GM18526 (cell line): ENCODE measurements around the gene SLC12A7.

ENCODE experiments used
- POLR2A ChIP-seq: IDR thresholded peaks from 3 replicates; pipeline ENCODE4 v1.6.1; 2011; ENCODE audit not compliant: insufficient read length; ENCODE audit errors: extremely low read depth

Gene SLC12A7

DNA sequence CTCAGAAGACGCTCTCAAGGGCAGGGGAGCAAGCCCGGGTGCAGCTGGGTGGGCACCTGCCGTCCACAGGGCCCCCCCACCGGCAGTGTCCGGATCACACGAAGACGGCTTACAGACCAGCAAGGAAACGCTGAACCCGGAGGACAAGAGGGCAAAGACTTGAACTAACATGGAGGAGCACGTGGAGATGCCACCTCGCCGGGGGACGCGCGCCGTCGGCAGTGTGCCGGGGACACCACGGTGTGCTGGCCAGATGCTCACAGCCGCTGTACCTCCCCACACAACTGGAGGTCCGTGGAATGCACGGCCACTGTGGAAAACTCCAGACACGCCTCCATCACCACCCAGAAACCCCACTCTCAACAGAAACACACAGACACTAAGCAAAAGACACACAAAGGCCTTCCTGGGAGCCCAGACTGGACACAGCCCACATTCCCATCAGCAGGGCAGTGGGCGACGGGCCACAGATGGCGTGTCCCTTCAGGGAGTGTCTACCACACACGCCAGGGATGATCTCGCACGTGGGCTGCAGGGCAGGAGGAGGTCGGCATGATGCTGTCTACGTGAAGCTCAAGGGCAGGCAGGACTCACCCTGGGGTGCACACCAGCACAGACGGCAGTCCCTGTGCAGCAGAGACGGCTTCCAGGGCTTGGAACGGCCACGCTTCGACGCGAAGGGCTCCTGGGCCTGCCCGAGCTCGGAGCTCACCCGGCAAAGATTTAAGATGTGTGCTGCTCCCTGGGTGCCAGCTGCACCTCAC is 8.6 kb upstream of the SLC12A7 start:
- no peak for TF ChIP-seq POLR2A

DNA sequence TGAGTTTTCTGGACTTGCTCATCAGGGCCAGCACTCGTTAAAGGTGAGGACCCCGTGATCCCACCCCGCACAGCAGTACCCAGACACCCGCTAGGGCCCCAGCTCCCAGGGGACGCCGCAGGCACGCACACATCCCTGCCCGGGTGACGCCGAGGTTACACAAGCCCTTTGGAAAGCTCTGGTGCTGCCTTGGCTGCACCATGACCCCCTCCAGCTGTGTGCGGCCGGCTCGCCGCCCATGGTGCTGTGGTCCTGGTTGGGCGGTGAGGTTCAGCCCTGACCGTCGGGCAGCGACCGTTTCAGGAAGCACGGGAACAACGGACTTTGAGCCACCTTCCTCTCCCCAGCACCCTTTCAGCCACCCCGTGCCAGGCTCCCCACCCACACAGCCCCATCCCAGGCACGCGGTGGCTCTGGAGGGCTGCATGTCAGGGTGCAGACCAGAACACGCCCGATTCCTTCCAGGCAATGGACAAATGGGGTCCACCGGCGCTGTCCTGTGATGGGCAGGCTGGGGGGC is 7.5 kb upstream of the SLC12A7 start:
- TF ChIP-seq POLR2A, result no peak

DNA sequence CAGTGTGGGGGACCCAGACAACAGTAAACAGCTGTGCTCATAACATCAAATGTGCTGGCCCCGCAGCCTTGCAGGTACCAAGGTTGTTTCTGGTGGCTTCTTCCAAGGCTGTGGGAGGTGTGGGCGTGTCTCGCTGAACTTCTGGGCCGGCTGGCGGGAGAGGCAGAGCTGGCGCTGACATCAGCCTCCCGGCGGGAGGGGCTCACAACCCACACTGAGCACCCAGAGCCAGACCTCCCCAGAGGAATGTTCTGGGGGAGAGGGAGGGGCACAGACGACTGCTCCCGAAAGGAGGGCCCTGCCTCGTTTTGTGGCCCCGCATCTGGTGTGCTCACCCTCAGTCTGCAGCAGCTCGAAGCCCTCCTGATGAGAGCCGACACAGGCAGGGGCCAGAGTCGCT is 6.9 kb upstream of the SLC12A7 start:
- no peak for TF ChIP-seq POLR2A

DNA sequence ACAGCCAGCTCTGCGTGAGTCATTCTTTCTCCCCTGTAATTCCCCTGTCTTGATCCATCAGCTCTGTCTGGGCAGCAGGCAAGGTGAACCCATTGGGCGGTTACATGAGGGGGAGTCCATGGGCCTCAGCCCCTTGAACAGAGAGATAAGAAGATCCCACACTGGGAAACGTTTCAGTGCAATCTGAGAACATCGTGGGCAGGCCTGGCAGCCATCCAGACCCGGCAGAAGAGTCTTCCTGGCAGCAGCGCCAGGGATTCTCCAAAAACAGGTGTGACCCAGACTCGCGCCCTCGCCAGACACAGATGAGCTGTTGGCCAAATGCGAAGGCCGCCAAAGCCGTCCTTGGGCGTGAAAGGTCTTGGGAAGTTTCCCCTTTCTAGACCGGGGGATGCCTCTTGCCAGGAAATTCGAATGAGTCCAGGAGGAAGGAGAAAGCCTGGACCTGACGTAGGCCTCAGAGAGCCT is 6.4 kb upstream of the SLC12A7 start:
- no peak for TF ChIP-seq POLR2A

DNA sequence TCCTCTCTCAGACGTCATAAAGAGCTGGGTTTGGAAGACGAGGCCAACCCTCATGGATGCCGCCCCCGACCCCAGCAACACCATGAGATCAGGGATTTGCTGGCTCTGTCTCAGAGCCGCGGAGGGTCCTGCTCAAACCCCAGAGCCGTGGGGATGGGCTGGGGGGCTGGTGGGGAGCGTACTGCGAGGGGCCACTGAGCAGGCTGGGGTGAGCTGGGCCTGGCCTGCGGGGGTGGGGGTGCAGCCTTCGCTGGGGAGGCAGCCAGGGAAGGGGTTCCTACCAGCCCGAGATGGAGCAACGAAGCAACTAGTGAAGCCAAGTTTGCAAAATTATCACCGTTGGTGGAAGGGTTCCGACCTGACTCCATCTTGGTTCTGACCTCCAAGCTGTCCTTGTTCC is 5.1 kb upstream of the SLC12A7 start:
- no peak for TF ChIP-seq POLR2A

DNA sequence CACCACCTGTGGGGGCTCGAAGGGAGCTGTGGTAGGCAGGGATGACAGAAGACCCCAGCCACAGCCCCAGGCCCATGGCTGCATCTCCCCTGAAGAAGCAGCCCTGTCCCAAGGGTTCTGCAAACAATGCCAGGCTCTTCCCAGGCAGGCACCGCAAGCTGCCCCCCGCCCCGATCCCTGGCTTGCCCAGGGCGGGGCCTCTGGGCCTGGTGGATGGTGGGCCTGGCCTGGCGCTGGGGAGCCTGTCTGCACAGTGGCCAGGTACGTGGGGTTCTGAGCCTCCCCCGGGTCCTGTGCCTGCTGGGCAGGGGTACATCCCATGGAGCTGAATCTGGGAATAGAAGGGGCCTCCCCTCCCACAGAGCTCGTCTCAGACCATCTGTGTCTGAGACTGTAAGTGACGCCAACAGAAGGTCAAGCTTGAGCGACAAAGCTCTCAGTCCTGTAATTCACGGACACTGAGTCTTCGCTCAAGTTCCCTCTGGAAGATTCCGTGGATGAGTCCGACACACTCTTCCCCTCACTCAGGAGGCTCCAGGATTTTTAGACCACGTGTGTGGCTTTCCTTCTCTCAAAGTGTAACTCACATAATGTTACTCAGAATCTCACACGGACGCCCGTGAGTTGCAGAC is 4.4 kb upstream of the SLC12A7 start:
- no peak for TF ChIP-seq POLR2A

DNA sequence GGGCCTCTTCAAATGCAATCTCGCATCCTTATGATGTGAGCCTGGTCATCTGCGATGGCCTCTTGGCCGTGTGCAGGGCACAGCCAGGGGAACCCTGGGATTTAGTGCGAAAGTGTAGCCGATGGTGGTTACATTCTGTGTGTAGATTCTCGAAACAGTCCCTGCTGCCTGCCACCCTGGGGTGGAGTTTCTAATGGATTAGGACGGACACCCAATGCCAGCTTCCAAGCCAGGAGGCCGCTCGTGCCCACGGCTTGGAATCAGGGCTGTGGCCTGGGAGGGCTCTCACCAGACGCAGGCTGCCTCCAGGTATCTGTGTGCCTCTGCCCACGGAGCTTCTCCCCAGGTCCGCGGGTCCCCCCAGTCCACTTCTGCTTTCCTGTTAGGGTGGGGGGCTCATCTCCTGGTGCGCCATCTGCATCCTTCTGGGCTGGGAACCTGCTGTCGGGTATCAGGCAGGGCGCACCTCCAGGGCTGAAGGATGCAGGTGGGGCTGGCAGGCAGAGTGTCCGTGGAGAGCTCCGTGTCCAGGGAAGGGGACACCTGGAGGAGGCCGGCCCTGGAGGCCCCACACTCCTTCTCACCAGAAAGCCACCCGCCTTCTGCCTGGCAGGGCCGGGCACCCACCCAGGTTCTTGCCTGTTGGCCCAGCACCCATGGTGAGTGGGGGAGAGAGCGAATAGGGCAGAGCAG is 3.4 kb upstream of the SLC12A7 start:
- no peak for TF ChIP-seq POLR2A

DNA sequence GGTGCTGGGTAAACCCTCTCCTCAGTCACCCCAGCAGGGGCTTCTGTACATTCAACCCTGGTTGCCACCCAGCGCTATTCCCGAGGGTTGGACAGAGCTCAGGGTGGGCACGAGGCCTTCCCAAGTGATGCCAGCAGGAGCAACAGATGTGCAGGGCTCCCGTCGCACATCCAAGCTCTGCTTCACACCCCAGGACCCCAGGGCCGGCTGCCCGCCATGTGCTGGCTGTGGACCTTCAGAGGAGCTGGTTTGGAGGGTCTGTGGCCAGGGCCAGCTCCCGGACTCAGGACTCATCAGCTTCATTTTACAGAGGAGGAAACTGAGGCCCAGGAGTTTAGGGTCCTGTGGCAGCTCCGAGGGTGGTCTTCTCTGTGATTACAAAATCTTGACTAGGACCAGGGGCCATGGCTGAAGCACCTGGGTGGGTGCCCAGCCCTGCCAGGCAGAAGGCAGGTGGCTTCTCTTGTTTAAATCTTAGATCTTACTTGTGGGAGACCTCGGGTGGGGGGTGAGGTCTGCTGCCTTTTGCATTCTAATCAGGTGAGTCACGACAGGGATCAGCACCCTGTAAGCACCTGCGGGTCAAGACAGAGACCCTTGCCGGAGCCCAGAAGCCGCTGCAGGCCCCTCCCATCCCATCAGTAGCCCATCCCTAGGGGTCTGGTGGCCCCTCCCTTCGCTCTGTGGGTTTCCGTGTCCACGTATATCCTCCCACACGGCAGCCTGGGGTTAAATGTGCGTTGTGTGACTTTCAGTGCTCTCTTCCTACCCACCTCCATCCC is 2.1 kb upstream of the SLC12A7 start:
- TF ChIP-seq POLR2A, result no peak

DNA sequence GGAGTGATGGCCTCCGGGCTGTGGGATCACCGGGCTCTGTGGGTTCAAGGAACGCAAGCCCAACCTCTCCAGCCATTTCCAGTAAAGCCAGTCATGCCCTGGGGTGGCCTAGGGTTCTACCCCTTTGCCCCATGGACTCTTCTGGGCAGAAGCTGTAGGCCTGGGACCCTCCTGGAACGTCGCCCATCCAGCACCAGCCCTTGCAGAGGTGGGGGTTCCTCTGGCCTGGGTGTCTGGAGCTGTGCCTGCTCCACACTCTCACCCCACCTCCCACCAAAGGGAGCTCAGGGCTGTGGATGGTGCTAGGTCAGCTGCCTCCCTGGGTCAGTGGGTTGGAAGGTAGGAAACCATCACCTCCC is 1.4 kb upstream of the SLC12A7 start:
- no peak for TF ChIP-seq POLR2A

DNA sequence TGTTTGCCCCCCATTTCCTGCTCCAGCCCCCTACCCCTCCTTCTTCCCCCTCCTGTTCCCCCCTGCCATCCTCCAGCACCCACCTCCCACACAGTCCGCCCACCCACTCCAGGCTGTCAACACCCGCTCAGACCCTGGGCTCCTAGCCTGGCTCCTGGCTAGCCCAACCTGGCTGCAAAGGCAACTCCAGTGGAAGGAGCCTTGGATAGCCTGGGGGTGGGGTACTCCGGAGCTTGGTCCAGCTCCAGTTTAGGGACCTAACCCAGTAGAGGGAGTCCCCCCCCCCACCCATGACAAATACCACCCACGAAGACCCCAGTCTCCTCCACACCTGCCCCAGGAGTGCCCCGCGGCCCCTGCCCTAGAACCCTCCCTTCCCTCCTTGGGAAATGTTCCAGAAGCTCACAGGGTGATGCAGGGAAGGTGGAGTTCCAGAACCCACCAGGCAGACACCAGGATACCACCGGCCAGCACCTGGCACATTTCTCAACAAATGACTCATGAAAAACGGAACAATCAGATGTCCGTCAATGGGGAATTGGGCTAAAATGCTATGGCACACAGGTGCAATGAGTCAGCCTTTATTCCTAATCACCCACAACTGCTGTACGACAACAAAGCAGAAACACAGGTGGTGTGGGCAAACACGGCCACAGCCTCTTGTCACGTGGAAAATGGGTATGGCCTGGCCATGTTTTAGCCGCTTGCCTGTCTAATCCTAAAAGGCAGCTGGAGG is 901 bp upstream of the SLC12A7 start:
- no peak for TF ChIP-seq POLR2A

DNA sequence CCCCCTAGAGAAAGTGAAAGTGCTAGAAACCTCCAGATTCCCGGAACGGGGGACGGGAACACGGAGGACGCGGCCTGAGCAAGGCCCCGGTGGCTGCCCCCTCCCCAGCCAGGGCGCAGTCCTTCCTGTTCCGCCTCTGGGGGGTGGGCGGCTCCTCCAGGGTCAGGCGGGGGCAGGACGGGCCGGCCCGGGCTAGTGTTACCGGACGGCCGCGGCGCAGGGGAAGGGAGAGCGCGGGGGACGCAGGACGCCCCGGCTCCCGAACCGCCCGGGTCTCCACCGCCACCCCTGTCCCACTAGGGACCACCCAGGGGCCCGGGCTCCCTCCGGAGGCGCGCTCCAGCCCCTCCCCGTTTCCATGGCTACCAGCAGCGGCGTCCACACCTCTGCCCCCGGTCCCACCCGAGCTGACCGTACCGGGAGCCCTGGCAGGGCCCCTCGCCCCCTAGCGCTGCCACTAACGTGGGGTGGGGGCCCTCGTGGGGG is 579 bp downstream of the SLC12A7 start:
- no peak for TF ChIP-seq POLR2A

DNA sequence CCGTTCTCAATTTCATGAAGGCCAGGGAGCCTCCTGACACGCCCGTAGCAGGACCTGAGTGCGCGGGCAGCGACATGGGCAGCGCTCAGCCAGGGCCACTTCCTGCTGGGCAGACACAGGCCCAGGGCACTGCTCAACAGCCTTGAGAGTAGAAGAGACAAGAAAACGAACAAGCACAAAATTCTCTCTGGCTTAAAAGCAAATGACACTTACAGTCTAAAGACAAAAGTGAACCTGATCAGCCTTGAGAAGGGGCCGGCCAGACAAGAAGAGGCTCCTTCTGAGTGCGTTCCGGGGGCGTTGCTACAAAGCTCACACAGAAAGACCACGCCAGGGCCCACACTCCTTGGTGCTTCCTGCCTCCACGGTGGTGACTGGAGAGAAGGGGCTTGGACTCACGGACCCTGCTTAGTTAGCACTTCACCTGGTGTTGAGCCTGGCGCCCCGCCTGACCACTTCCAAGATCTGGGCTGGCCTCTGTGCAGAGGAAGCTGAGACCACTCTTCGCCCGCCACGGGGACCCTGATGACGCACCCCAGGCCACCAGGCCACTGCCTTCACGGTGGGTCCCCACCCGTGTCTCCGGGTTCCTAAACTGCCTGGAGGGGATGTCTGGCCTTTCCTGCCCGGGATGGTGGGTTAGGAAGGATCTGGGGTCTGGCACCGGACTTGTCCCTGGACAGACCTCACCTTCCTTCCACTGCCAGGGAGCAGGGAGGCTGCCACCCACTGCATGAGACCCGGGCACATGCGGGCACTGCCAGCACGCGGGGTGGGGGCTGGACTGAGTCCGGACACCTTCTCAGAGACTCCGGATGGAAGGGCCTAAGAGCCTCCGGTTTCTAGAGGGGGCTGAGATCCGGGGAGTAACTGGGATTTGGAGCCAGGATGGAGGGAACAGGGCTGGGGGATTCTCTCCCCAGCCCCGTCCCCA is 1.3 kb downstream of the SLC12A7 start:
- TF ChIP-seq POLR2A, result no peak

DNA sequence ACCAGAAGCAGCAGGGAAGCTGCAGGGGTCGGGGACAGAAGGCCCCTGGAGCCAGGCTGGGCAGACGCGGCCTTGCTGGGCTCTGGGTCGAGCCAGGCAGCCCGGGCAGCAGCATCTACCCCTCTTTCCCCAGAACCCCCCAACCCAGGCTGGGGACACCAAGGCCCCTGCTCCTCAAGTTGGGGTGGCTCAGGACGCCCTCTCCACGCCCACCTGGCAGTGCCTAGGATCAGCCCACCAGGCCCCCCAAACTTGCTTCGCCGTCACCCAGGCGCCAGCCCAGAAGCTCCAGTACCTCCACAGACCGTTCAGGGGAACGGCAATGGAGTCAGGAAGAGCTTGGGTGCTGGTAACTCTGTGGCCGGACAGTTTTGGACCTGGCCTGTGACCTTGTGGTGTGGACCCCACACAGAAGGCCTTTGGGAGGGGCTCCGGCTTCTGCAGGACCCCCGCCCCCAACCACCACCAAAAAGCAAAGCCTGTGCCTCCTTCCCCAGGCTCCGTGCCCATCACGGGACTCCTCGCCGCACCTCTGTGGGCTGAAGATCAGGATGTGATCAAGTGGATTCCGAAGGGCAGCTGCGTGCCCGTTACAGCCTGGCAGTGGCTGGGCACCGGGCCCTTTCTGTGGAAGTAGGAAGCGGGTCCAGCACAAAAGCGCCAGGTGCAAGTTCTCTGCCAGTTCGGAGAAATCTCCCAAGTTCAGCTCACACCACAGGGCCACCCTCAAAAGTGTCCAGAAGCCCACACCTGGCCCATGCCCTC is 2.1 kb downstream of the SLC12A7 start:
- TF ChIP-seq POLR2A, result no peak
